HG02852 (cell line): ENCODE measurements around the gene NUMA1.

Experiments used
- ATAC-seq: cut with Tn5 transposase; IDR thresholded peaks from one replicate; pipeline ENCODE4 v1.9.1; 2021; ENCODE audit warnings: mild to moderate bottlenecking, moderate library complexity; ENCODE audit not compliant: unreplicated experiment

The NUMA1 gene

GRCh38 chr11:72018171-72018570 is 62.2 kb downstream of the NUMA1 start:
- no peak for ATAC-seq

GRCh38 chr11:72015511-72016061 is 64.8 kb downstream of the NUMA1 start:
- ATAC-seq, result no peak

- no peak for ATAC-seq
Observed at GRCh38 chr11:72014761-72015320, 65.5 kb downstream of the NUMA1 start.

GRCh38 chr11:72013765-72014711 is 66.3 kb downstream of the NUMA1 start:
- ATAC-seq, result no peak

GRCh38 chr11:72012897-72013721 is 67.2 kb downstream of the NUMA1 start:
- no peak for ATAC-seq

- ATAC-seq, result no peak
Observed at GRCh38 chr11:72012091-72012630, 68.2 kb downstream of the NUMA1 start.

- ATAC-seq, result no peak
Observed at GRCh38 chr11:72010529-72011233, 69.7 kb downstream of the NUMA1 start.

GRCh38 chr11:72009156-72009555 is 71.2 kb downstream of the NUMA1 start:
- no peak for ATAC-seq

GRCh38 chr11:72008728-72009127 is 71.6 kb downstream of the NUMA1 start:
- no peak for ATAC-seq

- ATAC-seq, result no peak
Observed at GRCh38 chr11:72007587-72007986, 72.8 kb downstream of the NUMA1 start.

GRCh38 chr11:72007089-72007476 is 73.3 kb downstream of the NUMA1 start:
- no peak for ATAC-seq

- ATAC-seq, result no peak
Observed at GRCh38 chr11:72006309-72007088, 73.8 kb downstream of the NUMA1 start.

- ATAC-seq, result no peak
Observed at GRCh38 chr11:72005347-72006260, 74.7 kb downstream of the NUMA1 start.

GRCh38 chr11:72004515-72005346 is 75.6 kb downstream of the NUMA1 start:
- no peak for ATAC-seq

GRCh38 chr11:72003776-72004171 is 76.6 kb downstream of the NUMA1 start:
- no peak for ATAC-seq

GRCh38 chr11:72002841-72003775 is 77.2 kb downstream of the NUMA1 start:
- no peak for ATAC-seq
